ENCODE data around the gene KRT17. TPM values are rescaled to one million over a fixed set of nuclear protein-coding genes. Genes with fewer than 3 reads are reported as not detected.
"Not testable (repeated sequence)": the region's sequence is repeated elsewhere in the genome, so short reads cannot be mapped to it uniquely, and the experiment has no call there.

The KRT17 gene
- total RNA-seq, 1 donor from 2014 or later, result 3.7 TPM

GRCh38 chr17:41619036-41619926 lies 5.1 kb downstream of the KRT17 start:
- DNase-seq, result no peak

- DNase-seq, result no peak
Observed at GRCh38 chr17:41618341-41619035, 5.9 kb downstream of the KRT17 start.

GRCh38 chr17:41617698-41618097 lies 6.7 kb downstream of the KRT17 start:
- DNase-seq, result no peak

GRCh38 chr17:41617136-41617535 lies 7.2 kb downstream of the KRT17 start:
- no peak for DNase-seq

- DNase-seq, result not testable (repeated sequence)
Observed at GRCh38 chr17:41616486-41616885, 7.9 kb downstream of the KRT17 start.

- no peak for DNase-seq
Observed at GRCh38 chr17:41615454-41615853, 8.9 kb downstream of the KRT17 start.

- not testable (repeated sequence) for DNase-seq
Observed at GRCh38 chr17:41614767-41615166, 9.6 kb downstream of the KRT17 start.

- DNase-seq, result no peak
Observed at GRCh38 chr17:41614098-41614497, 10.3 kb downstream of the KRT17 start.

GRCh38 chr17:41613277-41614082 lies 10.9 kb downstream of the KRT17 start:
- DNase-seq, result no peak

GRCh38 chr17:41612376-41613160 lies 11.8 kb downstream of the KRT17 start, which contains the start of gene KRT16:
KRT16 (minus strand) TSS chr17:41612767; CDS start chr17:41612688, 79 bp downstream.
- not testable (repeated sequence) for DNase-seq

- no peak for DNase-seq
Observed at GRCh38 chr17:41610965-41611640, 13.3 kb downstream of the KRT17 start.

- peak; percentile 12 for DNase-seq
Observed at GRCh38 chr17:41610061-41610517, 14.3 kb downstream of the KRT17 start.

GRCh38 chr17:41606930-41607329 lies 17.4 kb downstream of the KRT17 start:
- not testable (repeated sequence) for DNase-seq

- no peak for DNase-seq
Observed at GRCh38 chr17:41602524-41602923, 21.9 kb downstream of the KRT17 start.

GRCh38 chr17:41600318-41600717 lies 24.1 kb downstream of the KRT17 start:
- no peak for DNase-seq

GRCh38 chr17:41599680-41600079 lies 24.7 kb downstream of the KRT17 start:
- no peak for DNase-seq

- no peak for DNase-seq
Observed at GRCh38 chr17:41595585-41595984, 28.8 kb downstream of the KRT17 start.

GRCh38 chr17:41594363-41594915 lies 29.9 kb downstream of the KRT17 start:
- no peak for DNase-seq

- DNase-seq, result no peak
Observed at GRCh38 chr17:41593306-41593981, 30.9 kb downstream of the KRT17 start.

GRCh38 chr17:41592601-41593305 lies 31.6 kb downstream of the KRT17 start:
- DNase-seq, result no peak

All from dermis blood vessel endothelial cell (primary cell).